Loucy (cell line): ENCODE data around the gene ASB8.

ENCODE experiments used
- EZH2phosphoT487 ChIP-seq: fragments of 200-600 bp; IDR thresholded peaks from 2 replicates; pipeline ENCODE4 v1.6.1; 2018; ENCODE audit warnings: antibody characterized with exemption, mild to moderate bottlenecking, moderate library complexity, borderline replicate concordance
- TF ChIP-seq, protein P1 (sequence below): fragments of 200-600 bp; sonication (generic); conservative IDR thresholded peaks from 2 replicates; pipeline ENCODE4 v1.5.1; 2014; ENCODE audit warnings: mild to moderate bottlenecking, antibody characterized with exemption, low read length

GRCh38 chr12:48179466-48179865 is 22.2 kb upstream of the ASB8 start:
- TF ChIP-seq, protein P1, sequence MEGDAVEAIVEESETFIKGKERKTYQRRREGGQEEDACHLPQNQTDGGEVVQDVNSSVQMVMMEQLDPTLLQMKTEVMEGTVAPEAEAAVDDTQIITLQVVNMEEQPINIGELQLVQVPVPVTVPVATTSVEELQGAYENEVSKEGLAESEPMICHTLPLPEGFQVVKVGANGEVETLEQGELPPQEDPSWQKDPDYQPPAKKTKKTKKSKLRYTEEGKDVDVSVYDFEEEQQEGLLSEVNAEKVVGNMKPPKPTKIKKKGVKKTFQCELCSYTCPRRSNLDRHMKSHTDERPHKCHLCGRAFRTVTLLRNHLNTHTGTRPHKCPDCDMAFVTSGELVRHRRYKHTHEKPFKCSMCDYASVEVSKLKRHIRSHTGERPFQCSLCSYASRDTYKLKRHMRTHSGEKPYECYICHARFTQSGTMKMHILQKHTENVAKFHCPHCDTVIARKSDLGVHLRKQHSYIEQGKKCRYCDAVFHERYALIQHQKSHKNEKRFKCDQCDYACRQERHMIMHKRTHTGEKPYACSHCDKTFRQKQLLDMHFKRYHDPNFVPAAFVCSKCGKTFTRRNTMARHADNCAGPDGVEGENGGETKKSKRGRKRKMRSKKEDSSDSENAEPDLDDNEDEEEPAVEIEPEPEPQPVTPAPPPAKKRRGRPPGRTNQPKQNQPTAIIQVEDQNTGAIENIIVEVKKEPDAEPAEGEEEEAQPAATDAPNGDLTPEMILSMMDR, result no peak
- no peak for TF ChIP-seq EZH2phosphoT487
